GM12878 (cell line): ENCODE measurements around the gene IGF2R. TPM values are rescaled to one million over a fixed set of nuclear protein-coding genes. Genes with fewer than 3 reads are reported as not detected.

Experiments used
- ATAC-seq: fragments of 200-7000 bp; cut with Tn5 transposase; 3 replicates; pipeline ENCODE4 v1.9.1; 2020; ENCODE audit warnings: mild to moderate bottlenecking, moderate library complexity
- BruUV-seq: library from RNA; stranded (reverse); fragments of 400-500 nt; replicated peaks from 2 replicates; lab custom pipeline; 2021; lab: Mats Ljungman, UMichigan
- CTCF ChIA-PET: fragments of 300-600 bp; sonication (Branson Sonifier 250); formaldehyde crosslinking; extraction: SDS; loops from one replicate; lab custom pipeline; 2021; ENCODE audit warnings: inconsistent platforms; lab: Yijun Ruan, JAX
- POLR2A ChIA-PET: fragments of 350-600 bp; formaldehyde crosslinking; extraction: SDS; loops from one replicate; lab custom pipeline; 2021; ENCODE audit warnings: inconsistent platforms; lab: Charles Lee
- RAD21 ChIA-PET: fragments of 300-600 bp; sonication (Branson Sonifier 250); formaldehyde crosslinking; loops from one replicate; lab custom pipeline; 2023; ENCODE audit warnings: antibody characterized with exemption; ENCODE audit not compliant: unreplicated experiment; lab: Charles Lee
- SMC1A ChIA-PET: fragments of 300-600 bp; sonication (Branson Sonifier 250); formaldehyde crosslinking; loops from one replicate; lab custom pipeline; 2023; ENCODE audit not compliant: unreplicated experiment, uncharacterized antibody; lab: Charles Lee
- DNase-seq: peaks from one replicate; pipeline ENCODE4 v3.0.0-alpha.2; 2011; ENCODE audit warnings: low read depth, low spot score
- FAIRE-seq: peaks from 3 replicates; lab custom pipeline; 2011; peaks lifted over from hg19 to GRCh38; lab: Jason Lieb, UNC
- H2AFZ ChIP-seq: 2 replicates; pipeline ENCODE4 v1.6.0; 2011; ENCODE audit warnings: low read depth, low read length, control low read depth; ENCODE audit not compliant: control insufficient read depth
- H3K27ac ChIP-seq: 2 replicates; pipeline ENCODE4 v1.5.1; 2011; ENCODE audit warnings: control low read depth; ENCODE audit not compliant: control insufficient read depth, insufficient read depth
- H3K27me3 ChIP-seq, 2 experiments: replicated peaks in 1 of 2; 2 replicates each; pipeline versions ENCODE4 v1.6.0 to v1.6.1; 2011; ENCODE audit warnings: low read length in 1 of 2; ENCODE audit not compliant: control insufficient read depth in 2 of 2, insufficient read depth in 2 of 2
- H3K36me3 ChIP-seq, 2 experiments: 2 replicates each; pipeline ENCODE4 v1.5.1; 2011; ENCODE audit warnings: low read length in 1 of 2; ENCODE audit not compliant: control insufficient read depth in 2 of 2, insufficient read depth in 2 of 2
- H3K4me1 ChIP-seq: 2 replicates; pipeline ENCODE4 v1.6.1; 2011; ENCODE audit warnings: mild to moderate bottlenecking, low read length, moderate library complexity, mixed read lengths; ENCODE audit not compliant: control insufficient read depth, insufficient read depth
- H3K4me2 ChIP-seq: 2 replicates; pipeline ENCODE4 v1.6.0; 2011; ENCODE audit warnings: control low read depth; ENCODE audit not compliant: control insufficient read depth, insufficient read depth
- H3K4me3 ChIP-seq: fragments of 200-600 bp; sonication (generic); 2 replicates; pipeline ENCODE4 v1.5.1; 2016
- H3K79me2 ChIP-seq: 2 replicates; pipeline ENCODE4 v1.6.0; 2011; ENCODE audit warnings: low read length; ENCODE audit not compliant: control insufficient read depth, insufficient read depth
- H3K9ac ChIP-seq: 2 replicates; pipeline ENCODE4 v1.8.0; 2011; ENCODE audit warnings: low read length, control low read depth, mixed read lengths; ENCODE audit not compliant: control insufficient read depth, insufficient read depth
- H3K9me3 ChIP-seq: replicated peaks from 3 replicates; pipeline ENCODE4 v1.5.1; 2011; ENCODE audit warnings: mild to moderate bottlenecking, low read length; ENCODE audit not compliant: control insufficient read depth, insufficient read depth
- H4K20me1 ChIP-seq: 2 replicates; pipeline ENCODE4 v1.6.0; 2011; ENCODE audit not compliant: control insufficient read depth, insufficient read depth
- ASH2L ChIP-seq: fragments of 300-600, 200-600 bp; sonication (generic); IDR thresholded peaks from 2 replicates; pipeline ENCODE4 v1.6.1; 2017; ENCODE audit warnings: low read depth, mild to moderate bottlenecking, borderline replicate concordance
- CHD2 ChIP-seq: IDR thresholded peaks from 2 replicates; pipeline ENCODE4 v1.6.1; 2011; ENCODE audit warnings: low read depth, low read length, improper control_type of control experiment, borderline replicate concordance
- EP300 ChIP-seq, 2 experiments: fragments of 150-350 bp in 1 of 2; IDR thresholded peaks; 2 replicates each; pipeline ENCODE4 v1.6.1; 2011 to 2012; ENCODE audit warnings: low read depth in 2 of 2, low read length in 2 of 2, borderline replicate concordance in 1 of 2, improper control_type of control experiment in 1 of 2, inconsistent platforms in 1 of 2; ENCODE audit not compliant: control insufficient read depth in 1 of 2
- FOXM1 ChIP-seq: IDR thresholded peaks from 2 replicates; pipeline ENCODE4 v1.6.1; 2012; ENCODE audit warnings: low read depth, mild to moderate bottlenecking, inconsistent platforms, low read length, moderate library complexity
- KAT2A ChIP-seq: conservative IDR thresholded peaks from 2 replicates; pipeline ENCODE4 v1.6.1; 2011; ENCODE audit warnings: low read depth, low read length; ENCODE audit not compliant: control insufficient read depth
- MEF2A ChIP-seq: IDR thresholded peaks from 2 replicates; pipeline ENCODE4 v1.6.1; 2011; ENCODE audit warnings: low read depth, mild to moderate bottlenecking, low read length, moderate library complexity; ENCODE audit not compliant: insufficient read depth
- MTA3 ChIP-seq: IDR thresholded peaks from 2 replicates; pipeline ENCODE4 v1.6.1; 2012; ENCODE audit warnings: low read length, inconsistent platforms, borderline replicate concordance
- NKRF ChIP-seq: fragments of 450-650 bp; conservative IDR thresholded peaks from 2 replicates; pipeline ENCODE4 v1.6.1; 2017; ENCODE audit warnings: mild to moderate bottlenecking, moderate library complexity
- NR2C2 ChIP-seq: IDR thresholded peaks from 2 replicates; pipeline ENCODE4 v1.6.1; 2011; ENCODE audit warnings: borderline replicate concordance, low read depth; ENCODE audit not compliant: control insufficient read depth, insufficient read length
- RB1 ChIP-seq: fragments of 450-650 bp; formaldehyde crosslinking; IDR thresholded peaks from 2 replicates; pipeline ENCODE4 v1.6.1; 2017; ENCODE audit warnings: mild to moderate bottlenecking, borderline replicate concordance
- RBBP5 ChIP-seq: fragments of 200-600 bp; sonication (generic); conservative IDR thresholded peaks from 2 replicates; pipeline ENCODE4 v1.6.1; 2016
- RELB ChIP-seq: fragments of 450-650 bp; IDR thresholded peaks from 2 replicates; pipeline ENCODE4 v1.6.1; 2017; ENCODE audit warnings: low read depth, mild to moderate bottlenecking, moderate library complexity
- SIN3A ChIP-seq: IDR thresholded peaks from 2 replicates; pipeline ENCODE4 v1.6.1; 2012; ENCODE audit warnings: low read depth, low read length, improper control_type of control experiment
- SMC3 ChIP-seq: IDR thresholded peaks from 2 replicates; pipeline ENCODE4 v1.6.1; 2011; ENCODE audit warnings: low read length, improper control_type of control experiment, borderline replicate concordance
- SREBF2 ChIP-seq: IDR thresholded peaks from 2 replicates; pipeline ENCODE4 v1.6.1; 2012; ENCODE audit warnings: mild to moderate bottlenecking, low read length
- TAF1 ChIP-seq: IDR thresholded peaks from 2 replicates; pipeline ENCODE4 v1.6.1; 2011; ENCODE audit warnings: mild to moderate bottlenecking, low read depth, low read length, borderline replicate concordance
- WGBS: methylation state at CpG from one replicate; pipeline ENCODE4 v1.1.6; 2016; ENCODE audit warnings: low lambda C conversion rate; ENCODE audit not compliant: insufficient replicate concordance, insufficient coverage; ENCODE audit errors: missing lambda C conversion rate; 5-methylcytosine and 5-hydroxymethylcytosine counted together
- in situ Hi-C: fragments of 300-500 bp; cut with MboI; formaldehyde crosslinking; loops from 9 replicates; pipeline ENCODE4 v1.14.3; 2018; ENCODE audit warnings: mixed read lengths
- intact Hi-C: fragments of 100-400 bp; cut with micrococcal nuclease; formaldehyde crosslinking; loops from one replicate; pipeline ENCODE4 v1.14.2; 2022; ENCODE audit not compliant: unreplicated experiment
- polyA plus RNA-seq, 11 experiments: library from polyadenylated mRNA; depleted of rRNA in 4 of 11; unstranded in 6 of 11; stranded (reverse) in 5 of 11; fragments of >200 nt; fragmentation: Nextera tagmentation in 4 of 11; fragmentation: Illumina TruSeq in 1 of 11; extraction: Ambion mirVana in 4 of 11; extraction: Trizol in 1 of 11; gene quantifications; 1 replicate in 1 of 11; 2 replicates in 10 of 11; pipeline versions ENCODE4 v1.2.1 to v1.2.3, GENCODE V29; 2011 to 2016; ENCODE audit warnings: inconsistent platforms in 2 of 11, missing spikeins in 2 of 11, low read depth in 1 of 11
- total RNA-seq, 4 experiments: library from RNA; depleted of rRNA in 3 of 4; stranded (reverse); fragments of >200 nt in 3 of 4; fragmentation: Illumina TruSeq in 1 of 4; extraction: Trizol in 1 of 4; gene quantifications; 2 replicates each; pipeline versions ENCODE4 v1.2.1 to v1.2.3, GENCODE V29; 2013 to 2021
- TF ChIP-seq, protein P1 (sequence below): IDR thresholded peaks from 2 replicates; pipeline ENCODE4 v1.6.1; 2011; ENCODE audit warnings: low read depth, mild to moderate bottlenecking, low read length, moderate library complexity, borderline replicate concordance; ENCODE audit errors: extremely low read depth

The IGF2R gene
- total and polyA plus RNA-seq, 10 of the 15 experiments (the other 5 are each of a cell fraction or from before 2014, with no cell fraction given) = 1.00 to 40.1 (median 16.8) TPM

DNA sequence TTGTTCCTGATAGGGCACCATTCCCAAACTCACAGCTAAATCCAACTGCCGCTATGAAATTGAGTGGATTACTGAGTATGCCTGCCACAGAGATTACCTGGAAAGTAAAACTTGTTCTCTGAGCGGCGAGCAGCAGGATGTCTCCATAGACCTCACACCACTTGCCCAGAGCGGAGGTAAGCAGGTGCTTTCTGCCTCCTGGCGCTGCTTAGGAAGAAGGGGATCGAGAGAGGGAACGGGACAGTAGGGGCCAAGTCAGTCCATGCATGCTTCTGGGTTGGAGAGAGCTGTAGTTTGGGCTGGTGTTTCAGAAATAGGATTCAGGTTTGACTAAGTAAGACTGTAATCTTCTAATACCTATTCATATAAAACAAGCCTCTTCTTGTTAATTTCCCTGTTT lies 63.7 kb downstream of the IGF2R start:
- CTCF ChIA-PET = interaction anchor here (0.9 kb wide), 1 partner anchor 51 kb away, joined by 3 read pairs; no protein-coding TSS in a partner anchor
- H3K36me3 ChIP-seq = peaks cover 23 to 24% of the 10 kb centered on the region in 2 experiments

More for the DNA sequence above, 63.7 kb downstream of the IGF2R start:
- FAIRE-seq (no peak), DNase-seq (no peak), ATAC-seq (no peak)
- intact Hi-C loops (no loop called here), in situ Hi-C loops (no loop called here)
- WGBS = 90% methylated on average over 7 of the region's 7 CpGs
- Histone ChIP-seq H3K4me1 (no peaks in the 10 kb centered on the region), H3K9ac (no peak overlapping the region), H3K4me3 (no peak overlapping the region), H2AFZ (no peak overlapping the region), H3K79me2 (no peaks in the 10 kb centered on the region), H4K20me1 (no peaks in the 10 kb centered on the region), H3K27ac (no peak overlapping the region)
- SMC1A ChIA-PET = interaction anchor here (1.5 kb wide), 1 partner anchor 12 kb away, joined by 3 read pairs; no protein-coding TSS in a partner anchor
- no TSS peak for BruUV-seq
- RAD21 ChIA-PET = no interaction called here
- TF ChIP-seq NKRF = no peak
- no peak for TF ChIP-seq FOXM1
- TF ChIP-seq MEF2A = no peak
- TF ChIP-seq RELB = no peak
- TF ChIP-seq TAF1 = no peak
- no peak for TF ChIP-seq NR2C2
- no peak for TF ChIP-seq RB1
- TF ChIP-seq KAT2A = no peak
- TF ChIP-seq ASH2L = no peak
- no peak for TF ChIP-seq CHD2
- TF ChIP-seq, protein P1, sequence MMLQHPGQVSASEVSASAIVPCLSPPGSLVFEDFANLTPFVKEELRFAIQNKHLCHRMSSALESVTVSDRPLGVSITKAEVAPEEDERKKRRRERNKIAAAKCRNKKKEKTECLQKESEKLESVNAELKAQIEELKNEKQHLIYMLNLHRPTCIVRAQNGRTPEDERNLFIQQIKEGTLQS = no peak
- no peak for TF ChIP-seq EP300 (IDR thresholded peaks at IDR 0.05; ENCODE audit: borderline replicate concordance in 1 of 2, control insufficient read depth in 1 of 2, low read depth in 2 of 2, low read length in 2 of 2)
- no peak for TF ChIP-seq RBBP5
- TF ChIP-seq SREBF2 = no peak
- no peak for TF ChIP-seq MTA3
- no peak for TF ChIP-seq SIN3A
- no peak for TF ChIP-seq SMC3
- TF ChIP-seq, all 136 proteins: peak for 0
- Histone ChIP-seq H3K27me3 (no peaks in the 10 kb centered on the region), H3K9me3 (no peaks in the 10 kb centered on the region), H3K4me2 (no peak overlapping the region)
- POLR2A ChIA-PET = no interaction called here
